GM19324 (cell line): ENCODE data around the gene SYCP2.
"Not testable (repeated sequence)": the region's sequence is repeated elsewhere in the genome, so short reads cannot be mapped to it uniquely, and the experiment has no call there.

Source experiments
- ATAC-seq: cut with Tn5 transposase; IDR thresholded peaks from one replicate; pipeline ENCODE4 v1.9.1; 2021; ENCODE audit warnings: mild to moderate bottlenecking, moderate library complexity; ENCODE audit not compliant: unreplicated experiment, low FRiP score

SYCP2 gene, protein sequence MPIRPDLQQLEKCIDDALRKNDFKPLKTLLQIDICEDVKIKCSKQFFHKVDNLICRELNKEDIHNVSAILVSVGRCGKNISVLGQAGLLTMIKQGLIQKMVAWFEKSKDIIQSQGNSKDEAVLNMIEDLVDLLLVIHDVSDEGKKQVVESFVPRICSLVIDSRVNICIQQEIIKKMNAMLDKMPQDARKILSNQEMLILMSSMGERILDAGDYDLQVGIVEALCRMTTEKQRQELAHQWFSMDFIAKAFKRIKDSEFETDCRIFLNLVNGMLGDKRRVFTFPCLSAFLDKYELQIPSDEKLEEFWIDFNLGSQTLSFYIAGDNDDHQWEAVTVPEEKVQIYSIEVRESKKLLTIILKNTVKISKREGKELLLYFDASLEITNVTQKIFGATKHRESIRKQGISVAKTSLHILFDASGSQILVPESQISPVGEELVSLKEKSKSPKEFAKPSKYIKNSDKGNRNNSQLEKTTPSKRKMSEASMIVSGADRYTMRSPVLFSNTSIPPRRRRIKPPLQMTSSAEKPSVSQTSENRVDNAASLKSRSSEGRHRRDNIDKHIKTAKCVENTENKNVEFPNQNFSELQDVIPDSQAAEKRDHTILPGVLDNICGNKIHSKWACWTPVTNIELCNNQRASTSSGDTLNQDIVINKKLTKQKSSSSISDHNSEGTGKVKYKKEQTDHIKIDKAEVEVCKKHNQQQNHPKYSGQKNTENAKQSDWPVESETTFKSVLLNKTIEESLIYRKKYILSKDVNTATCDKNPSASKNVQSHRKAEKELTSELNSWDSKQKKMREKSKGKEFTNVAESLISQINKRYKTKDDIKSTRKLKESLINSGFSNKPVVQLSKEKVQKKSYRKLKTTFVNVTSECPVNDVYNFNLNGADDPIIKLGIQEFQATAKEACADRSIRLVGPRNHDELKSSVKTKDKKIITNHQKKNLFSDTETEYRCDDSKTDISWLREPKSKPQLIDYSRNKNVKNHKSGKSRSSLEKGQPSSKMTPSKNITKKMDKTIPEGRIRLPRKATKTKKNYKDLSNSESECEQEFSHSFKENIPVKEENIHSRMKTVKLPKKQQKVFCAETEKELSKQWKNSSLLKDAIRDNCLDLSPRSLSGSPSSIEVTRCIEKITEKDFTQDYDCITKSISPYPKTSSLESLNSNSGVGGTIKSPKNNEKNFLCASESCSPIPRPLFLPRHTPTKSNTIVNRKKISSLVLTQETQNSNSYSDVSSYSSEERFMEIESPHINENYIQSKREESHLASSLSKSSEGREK (N-terminal part only)

DNA sequence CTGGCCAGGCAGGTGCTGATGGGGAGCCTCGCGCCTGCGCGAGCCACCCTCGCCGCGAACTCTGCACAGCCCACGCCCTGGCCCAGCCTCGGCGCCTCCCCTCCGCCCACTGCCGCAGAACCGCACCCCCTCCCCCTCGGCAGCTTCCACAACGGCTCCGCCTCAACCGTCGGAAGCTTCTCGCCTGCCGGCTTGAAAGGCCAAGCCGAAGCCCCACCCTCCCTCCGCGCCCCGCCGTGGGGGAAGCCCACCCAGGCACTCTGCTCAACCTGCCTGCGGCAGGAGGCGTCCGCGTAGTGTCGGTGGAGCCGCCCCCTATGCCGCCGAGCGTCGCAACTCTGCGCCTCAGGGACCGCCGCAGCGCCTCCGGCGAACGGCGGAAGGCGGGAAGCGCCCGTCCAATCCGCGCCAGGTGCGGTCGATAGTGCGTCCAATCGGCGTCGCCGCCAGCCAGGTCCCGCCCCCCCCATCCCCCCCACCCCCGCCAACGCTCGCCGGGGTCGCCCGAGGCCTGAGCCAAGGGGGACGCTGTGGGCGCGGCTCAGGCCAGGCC, at the start of gene SYCP2:
SYCP2 (minus strand) TSS at position 342 of the 553 bp plus-strand sequence. CDS start 11,224 bp downstream, outside the sequence.
- ATAC-seq, result no peak

DNA sequence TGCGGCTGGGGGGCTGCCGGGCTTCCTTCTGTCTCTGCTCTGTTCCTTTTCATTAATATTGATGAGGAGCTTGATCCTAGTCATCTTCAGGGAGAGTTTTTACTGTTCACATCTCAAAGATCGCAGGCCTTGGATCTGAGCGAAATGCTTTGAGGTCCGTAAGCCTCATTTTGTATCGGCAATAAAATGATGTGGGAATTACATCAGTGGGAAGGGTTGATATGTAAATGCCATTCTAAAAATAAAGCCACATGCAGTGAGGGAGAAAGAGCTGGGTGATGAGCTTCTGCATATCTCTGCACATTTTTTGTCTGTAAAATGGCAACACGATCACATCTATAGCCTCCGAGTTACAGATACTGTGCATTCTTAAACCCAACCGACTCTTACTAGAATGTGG, 49.6 kb upstream of the SYCP2 start:
- no peak for ATAC-seq

DNA sequence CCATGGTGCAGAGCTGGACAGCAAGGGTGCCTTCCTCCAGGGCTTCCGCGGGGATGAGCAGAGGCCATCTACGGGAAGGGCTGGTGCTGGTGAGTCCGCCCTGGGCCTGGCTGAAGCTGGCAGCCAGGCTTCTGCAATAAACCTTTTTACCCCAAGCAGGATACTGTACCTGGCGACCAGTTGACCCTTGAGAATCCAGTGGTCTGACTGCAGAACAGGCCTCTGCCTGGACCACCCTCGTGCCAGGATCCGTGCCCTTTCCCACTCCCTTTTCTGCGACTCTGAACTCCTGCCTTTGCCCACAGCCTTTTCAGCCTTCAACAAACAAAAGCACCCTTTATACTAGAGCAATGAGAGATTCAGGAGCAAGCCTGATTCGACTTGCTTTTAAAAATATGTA, 43.6 kb upstream of the SYCP2 start:
- no peak for ATAC-seq

DNA sequence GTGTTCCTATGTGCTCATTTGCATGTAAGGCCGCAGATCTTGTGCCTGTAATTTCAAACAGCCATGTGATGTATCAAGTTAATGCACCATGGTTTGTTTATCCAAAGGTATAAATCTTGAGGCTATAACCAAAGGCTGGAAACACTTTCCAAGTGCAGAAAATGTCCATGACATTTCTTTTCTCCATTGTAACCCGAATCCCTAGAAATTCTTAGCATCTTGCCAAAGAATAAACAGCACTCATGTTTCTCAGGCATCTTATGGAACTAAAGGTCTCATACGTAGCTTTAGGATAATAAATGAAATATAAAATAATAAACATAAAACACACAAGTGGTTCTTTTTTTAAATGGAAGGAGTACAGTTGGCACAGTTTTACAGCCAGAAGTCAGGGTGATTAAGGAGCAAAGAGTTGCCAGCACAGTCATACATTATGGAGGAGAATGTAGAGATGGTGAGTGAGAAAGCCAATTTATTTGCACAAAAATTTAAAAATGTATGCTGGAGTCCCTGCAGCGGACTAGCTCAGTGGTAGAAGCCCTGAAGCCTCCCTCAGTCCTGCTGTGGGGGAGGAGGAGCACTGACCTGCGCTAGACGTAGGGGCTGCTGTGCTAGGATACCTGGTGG, 42.8 kb upstream of the SYCP2 start:
- ATAC-seq, result no peak

DNA sequence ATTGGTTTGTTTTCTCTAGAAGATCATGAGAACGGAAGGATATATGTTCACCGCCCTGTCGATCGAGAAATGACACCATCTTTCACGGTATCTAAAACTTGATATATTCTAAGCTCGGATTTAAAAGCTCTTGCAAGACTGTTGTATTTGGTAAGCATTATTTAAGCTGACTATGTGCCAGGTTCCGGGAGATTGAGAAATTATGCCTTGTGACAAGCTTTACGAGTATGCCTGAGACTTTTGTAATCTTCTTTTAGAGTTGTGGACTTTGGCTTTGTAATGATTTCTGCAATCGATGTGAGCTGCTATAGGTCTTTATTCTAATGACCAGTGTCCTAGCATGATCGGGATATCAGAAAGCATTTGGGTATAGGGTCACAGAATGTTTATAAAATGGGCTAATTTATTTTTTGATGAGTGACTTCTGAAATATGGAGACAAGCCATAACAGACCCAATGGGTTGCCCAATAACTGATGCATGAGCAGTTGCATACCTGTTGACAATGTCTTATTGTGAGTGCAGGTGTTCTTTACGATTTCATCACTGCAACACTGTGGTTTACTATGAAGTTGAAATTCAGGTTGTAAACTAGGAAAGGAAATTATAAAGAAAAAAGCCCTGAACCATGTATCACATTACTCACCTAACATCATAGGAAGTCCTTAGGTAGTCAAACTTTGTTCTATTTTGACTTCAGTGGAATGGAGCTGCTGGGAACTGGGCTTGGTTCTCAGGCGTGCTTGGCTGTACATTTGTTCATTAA, 38.8 kb upstream of the SYCP2 start:
- no peak for ATAC-seq

DNA sequence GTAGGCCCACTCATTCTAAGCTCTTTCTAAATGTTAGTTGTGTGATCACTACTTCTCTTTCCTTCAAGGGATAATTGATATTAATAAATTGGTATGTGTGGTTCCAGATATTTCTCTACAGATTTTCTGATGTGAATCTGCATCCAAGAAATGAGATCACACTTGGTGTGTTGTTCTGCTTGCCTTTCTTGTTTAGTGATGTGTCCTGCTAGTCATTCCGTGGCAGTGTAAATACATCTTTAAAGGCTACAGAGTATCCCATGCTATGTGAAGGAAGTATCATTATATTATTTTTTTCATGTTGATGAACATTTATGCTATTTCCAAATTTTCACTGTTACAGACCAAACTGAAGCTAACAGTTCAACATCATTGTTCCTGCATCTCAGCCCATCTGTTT, 38.0 kb upstream of the SYCP2 start:
- ATAC-seq, result no peak

DNA sequence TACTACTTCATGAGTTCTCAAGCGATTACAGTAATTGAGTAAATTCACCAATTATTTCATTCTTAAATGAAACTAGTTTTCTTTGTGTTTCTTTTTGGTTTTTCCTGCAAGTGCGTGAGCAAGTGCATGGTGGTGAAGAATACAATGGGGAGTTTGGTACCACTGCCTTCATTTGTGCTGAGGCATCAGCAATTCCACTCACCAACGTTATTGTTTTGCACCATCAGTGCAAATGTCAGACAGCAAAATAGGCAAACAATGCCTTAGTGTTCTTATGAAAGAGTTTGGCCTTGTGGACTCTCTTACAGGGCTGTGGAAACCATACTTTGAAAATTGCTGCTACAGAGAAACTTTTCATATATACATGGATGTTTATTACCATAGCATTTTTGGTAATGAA, 33.0 kb upstream of the SYCP2 start:
- ATAC-seq, result no peak

DNA sequence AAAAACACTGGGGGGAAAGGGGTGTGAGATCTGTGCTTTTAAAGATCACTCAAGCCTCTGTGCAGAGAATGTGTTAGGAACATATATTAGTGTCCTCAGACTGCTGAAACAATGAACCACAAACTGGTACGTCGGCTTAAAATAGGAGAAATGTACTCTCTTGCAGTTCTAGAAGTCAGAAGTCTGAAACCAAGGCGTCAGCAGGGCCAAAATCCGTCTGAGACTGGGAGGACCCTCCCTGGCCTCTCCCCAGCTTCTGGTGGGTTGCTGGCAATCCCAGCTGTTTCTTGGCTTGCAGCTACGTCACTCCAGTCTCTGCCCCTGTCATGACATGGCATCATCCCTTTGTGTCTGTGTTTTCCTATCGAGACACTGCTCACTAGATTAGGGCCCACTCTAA, 28.7 kb upstream of the SYCP2 start:
- no peak for ATAC-seq

DNA sequence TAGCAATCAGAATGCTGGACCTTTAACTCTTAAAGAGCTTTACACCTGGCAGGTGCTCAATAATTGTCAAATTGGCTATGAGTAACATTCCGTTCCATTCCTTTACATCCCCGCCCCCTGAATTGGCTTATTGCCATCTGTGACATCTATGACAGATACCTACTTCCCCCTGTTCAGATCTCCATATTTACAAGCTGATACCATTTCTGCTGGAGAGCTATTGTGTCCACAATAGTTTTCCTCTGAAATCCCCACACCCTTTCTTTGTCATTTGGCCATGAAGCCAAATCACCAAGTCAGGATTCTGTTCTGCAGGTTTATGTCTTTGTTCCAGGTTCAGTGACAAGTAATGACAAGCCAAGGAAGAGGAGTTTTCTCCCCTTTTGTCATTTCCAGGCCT, 28.0 kb upstream of the SYCP2 start:
- ATAC-seq, result no peak

DNA sequence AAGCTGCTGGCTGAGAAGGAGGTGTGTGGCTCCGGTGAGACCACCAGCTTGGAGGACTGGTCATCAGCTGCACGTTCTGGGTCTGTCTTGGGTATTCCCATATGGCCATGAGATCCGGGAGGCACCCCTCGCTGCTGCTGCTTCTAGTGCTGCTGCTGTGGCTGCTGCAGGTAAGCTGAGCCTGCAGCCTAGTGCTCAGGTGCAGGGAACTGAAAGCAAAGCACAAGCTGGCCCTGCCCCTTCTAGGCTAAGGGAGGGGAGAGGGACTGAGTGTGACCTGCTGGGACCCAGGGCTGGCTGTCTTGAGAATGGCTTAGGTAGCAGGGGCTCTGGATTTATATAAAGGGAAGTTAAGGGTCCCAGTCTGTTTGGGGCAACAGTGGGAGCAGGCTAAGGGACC, 25.2 kb upstream of the SYCP2 start:
- no peak for ATAC-seq

DNA sequence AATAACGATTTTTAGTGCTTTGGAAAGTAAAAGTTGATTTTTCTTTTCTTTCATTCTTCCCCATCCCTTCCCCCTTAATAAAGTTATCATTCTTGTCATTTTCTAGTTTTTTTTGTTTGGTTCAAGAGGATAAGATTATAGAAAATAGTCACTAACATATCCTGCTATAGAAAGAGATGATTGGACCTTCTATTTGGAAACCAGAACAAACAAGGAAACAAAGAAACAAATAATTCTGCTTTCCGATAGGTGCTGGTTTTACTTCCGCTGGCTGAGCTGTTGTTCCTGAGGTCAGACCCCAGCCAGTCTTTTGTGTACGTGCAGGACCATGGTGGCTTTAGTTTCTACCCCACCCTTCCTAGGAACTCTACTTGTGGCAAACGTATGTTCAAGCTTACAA, 24.7 kb upstream of the SYCP2 start, which contains the start of gene CDH26:
CDH26 (plus strand) TSS at position 301 of the 400 bp plus-strand sequence. CDS start 304 bp downstream, outside the sequence.
- no peak for ATAC-seq

DNA sequence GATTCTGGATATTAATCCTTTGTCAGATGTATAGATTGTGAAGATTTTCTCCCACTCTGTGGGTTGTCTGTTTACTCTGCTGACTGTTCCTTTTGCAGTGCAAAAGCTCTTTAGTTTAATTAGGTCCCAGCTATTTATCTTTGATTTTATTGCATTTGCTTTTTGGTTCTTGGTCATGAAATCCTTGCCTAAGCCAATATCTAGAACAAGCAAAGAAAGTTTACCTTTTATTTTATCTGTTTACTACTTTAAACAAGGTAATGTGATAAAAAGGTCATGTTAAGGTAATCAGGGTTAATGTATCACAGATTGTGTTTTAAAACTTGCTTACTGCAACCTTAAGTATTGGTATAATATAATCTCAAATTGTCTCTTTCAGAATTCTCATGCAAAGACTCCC, 24.1 kb upstream of the SYCP2 start:
- ATAC-seq, result not testable (repeated sequence)

DNA sequence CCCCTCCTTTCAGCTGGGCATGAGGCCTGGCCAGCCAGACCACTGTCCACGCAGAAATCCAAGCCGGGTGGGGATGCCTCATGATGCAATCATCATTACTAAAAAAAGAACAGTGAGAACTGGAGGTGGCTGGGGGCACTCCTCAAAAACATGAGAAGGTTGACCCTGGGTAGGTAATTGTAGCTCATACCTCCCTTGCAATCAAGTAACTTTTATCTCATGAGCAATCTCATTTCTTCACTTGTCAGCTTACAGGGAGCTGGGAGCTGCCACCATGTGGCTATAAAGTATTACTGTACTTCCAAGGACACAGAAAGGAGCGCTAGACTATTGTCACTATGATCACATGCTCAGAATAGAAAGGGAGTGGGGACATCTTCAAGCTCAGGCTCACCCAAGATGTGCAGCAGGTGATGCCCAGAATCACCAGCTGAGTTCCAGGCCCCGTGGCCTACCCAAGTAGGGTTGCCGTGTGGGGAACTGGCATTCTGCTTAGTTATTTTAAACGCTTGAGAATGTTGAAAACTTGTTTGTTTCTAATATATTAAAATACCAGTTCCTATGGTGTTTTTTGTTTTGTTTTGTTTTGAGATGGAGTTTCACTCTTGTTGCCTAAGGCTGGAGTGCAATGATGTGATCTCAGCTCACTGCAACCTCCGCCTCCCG, 21.8 kb upstream of the SYCP2 start:
- no peak for ATAC-seq

DNA sequence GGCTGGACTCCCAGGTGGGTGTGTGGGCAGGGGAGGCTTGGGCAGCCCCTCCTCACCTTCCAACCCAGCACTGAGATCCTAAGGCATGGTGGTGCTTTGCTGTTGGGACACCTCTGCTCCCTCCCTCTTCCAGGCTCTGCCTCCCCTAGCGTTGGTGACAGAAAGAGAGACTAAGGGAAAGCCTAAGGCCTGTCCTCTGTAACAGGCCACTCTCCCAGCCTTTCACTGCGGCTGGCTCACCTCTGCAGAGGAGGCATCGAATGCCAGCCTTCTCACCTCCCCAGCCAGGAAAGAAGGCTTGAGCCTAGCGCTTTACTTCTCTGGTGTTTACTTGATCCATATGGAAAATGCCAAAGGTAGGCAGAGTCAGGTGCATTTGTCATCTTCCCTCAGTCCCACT, 21.3 kb upstream of the SYCP2 start:
- ATAC-seq, result no peak

DNA sequence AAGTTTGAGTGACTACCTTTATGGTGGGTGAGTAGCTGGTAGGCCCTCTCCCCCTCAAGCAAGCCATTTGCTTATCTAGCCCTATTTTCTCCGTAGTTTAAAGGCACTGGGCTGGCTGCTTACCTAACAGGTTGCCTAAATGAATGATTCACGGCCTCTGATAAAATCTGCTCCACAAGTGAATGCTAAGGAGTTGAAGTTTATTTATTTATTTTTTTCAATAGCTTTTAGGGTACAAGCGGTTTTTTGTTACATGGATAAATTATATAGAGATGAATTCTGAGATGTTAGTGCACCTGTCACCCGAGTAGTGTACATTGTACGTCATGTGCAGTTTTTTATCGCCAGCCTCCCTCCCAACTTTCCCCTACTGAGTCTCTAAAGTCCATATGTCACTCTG, 16.5 kb upstream of the SYCP2 start:
- ATAC-seq, result no peak

DNA sequence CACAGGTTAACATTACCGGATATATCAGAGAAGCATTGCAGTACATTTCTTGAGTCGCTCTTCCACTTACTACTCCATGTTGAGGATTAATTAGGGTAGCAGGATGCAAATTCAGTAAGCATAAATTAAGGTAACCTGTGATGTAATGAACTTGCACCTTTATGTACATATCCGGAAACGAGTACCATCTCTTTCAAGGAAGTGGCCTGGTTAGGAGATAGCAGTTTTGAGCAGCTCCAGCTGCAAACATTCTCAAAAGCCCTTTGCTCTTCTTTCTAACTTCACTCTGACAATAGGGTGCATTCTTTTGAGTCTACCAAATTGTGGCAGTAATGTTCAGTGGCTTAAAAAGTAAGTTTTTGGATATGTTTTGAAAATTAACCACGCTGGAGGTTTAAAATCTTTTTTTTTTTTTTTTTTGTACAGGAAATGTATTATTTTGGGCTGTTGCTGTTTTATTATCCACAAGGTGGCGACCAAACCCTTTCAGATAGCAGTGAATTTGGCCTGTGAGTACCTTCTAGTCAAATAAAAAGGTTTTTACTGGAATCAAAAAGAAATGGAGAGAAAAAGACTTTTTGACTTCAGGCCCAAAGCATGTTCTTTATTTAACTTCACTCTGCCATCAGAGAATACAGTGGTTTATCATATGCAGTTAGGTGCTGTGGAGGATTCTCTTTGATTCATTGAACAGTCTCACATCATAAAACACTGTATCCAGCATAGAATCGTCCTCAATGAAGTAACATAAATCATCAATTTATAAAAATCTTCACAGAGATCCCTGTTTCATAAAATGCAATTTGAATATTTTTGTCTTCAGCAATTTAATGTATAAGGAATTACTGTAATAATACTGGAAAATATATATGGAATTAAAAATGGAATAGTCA, 15.6 kb upstream of the SYCP2 start:
- ATAC-seq, result no peak

DNA sequence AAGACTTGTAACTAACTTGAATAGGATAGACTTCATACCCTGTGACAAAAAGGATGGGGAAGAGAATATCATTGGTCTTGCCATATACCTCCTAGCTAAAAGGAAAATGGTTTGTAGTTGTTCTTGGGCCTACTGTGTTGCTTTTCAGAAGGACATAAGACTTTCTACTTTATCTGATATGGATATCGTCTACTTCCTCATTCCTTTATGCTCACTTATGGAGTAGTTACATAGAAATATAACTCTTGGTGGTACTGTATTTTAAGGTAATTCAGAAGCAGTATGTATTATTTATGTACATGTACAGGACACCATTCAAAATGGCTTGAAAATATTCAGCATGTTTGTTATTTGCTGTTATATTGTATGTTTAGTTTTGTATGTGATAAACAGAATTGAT, 14.8 kb upstream of the SYCP2 start:
- ATAC-seq, result no peak

DNA sequence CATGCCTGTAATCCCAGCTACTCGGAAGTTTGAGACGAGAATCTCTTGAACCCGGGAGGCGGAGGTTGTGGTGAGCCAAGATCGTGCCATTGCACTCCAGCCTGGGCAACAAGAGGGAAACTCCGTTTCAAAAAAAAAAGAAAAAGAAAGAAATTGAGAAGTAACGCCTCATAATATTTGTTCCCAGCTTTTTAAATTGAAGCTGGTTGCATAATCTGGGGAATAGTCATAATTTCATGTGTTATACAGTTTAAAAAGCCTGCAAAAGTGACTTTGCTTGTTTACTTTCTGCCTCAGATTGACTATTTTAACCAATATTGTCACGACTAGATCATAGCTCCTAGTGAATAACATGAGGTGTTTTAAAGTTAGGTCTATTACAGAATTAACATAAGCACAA, 13.9 kb upstream of the SYCP2 start:
- no peak for ATAC-seq
